SU-DHL-6 (cell line): Measurements from ENCODE around the gene CHRD.

ENCODE experiments used
- CTCF ChIP-seq: fragments of 200-600 bp; sonication (generic); IDR thresholded peaks from one replicate; pipeline ENCODE4 v1.5.1; 2017; ENCODE audit warnings: antibody characterized with exemption, mild to moderate bottlenecking, low read length, moderate library complexity; ENCODE audit not compliant: insufficient read depth, poor library complexity, severe bottlenecking
- EZH2phosphoT487 ChIP-seq: fragments of 200-600 bp; sonication (generic), shearing (Covaris generic); conservative IDR thresholded peaks from 2 replicates; pipeline ENCODE4 v1.6.1; 2018; ENCODE audit warnings: mild to moderate bottlenecking, antibody characterized with exemption, low read length, moderate library complexity, mixed read lengths

DNA sequence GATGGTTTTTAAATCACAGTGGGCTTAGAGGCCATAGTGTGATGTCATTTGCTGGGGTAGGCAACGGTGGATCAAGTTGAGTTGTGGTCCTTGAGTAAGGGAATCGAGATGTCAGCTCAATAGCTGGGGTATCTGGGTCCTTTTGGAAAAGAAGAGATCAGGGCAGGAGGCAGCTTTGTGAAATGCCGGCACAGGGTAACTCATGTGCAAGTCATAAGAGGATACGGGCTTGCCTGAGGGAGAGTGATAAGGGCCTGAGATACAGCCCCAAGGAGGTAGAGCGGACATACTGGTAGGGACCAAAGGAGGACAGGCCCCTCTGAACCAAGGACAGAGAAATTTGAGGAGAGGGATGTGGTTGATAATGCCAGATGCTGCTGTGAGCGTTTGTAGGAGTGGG, 46.7 kb upstream of the CHRD start:
- no peak for TF ChIP-seq CTCF
- no peak for TF ChIP-seq EZH2phosphoT487
